ENCODE data around the gene SLC25A25.

SLC25A25 gene

GRCh38 chr9:128077847-128078503 lies 9.9 kb downstream of the SLC25A25 start:
- DNase-seq: no peak

DNA sequence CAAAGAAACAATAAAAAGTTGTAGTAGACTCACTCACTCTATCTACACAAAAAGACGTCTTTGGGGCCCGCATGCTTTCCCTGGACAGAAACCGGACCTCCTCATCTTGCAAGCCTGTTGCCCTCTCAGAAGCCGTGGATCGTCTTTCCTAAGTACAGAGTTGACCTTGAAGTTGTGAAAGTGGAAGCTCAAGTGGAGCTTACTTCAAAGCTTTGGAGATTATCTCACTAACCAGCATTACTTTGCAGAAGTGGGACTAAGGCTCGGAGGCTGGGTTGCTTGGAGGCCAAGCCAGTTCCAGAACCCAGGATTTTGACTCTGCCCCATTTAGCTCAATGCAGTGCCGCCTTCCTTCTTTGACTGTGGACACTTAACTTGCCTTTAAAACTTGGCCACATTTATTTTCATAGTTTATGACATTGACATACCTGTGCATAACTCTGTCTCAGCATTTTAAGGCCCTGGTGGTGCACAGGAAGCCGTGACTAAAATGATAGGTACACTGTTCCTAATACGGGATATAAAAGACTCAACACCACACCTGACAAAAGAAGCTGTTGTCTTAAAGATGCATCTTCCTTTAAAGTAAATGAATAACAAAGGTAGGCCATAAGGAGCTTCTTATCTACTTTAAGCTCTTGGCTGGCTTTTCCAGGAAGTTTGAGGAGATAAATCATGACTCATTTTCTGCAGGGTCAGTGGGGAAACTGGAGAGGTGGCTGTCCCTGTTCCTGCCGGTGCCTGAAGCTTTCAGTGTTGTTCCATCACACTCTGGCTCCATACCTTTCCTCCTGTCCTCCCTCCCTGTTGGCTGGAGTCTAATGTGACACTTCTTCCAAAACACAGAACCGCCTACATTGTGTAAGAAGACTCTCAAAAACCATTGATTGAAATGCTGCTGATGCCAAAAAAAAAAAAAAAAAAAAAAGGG lies 10.7 kb downstream of the SLC25A25 start:
- no peak for DNase-seq

DNA sequence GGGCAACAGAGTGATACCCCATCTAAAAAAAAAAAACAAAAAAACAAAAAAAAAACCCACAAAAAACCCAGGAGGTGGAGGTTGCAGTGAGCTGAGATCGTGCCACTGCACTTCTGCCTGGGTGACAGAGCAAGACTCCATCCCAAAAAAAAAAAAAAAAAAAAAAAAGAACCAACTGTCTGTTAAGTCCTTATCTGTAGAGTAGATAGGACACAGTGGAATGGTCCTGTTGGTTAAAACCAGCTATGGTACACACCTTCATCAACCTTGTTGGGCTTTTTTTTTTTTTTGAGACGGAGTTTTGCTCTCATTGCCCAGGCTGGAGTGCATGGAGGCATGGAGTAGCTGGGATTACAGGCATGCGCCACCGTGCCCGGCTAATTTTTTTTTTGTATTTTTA lies 12.2 kb downstream of the SLC25A25 start:
- DNase-seq: no peak

- DNase-seq: no peak
Measured at GRCh38 chr9:128081056-128081455, 13.0 kb downstream of the SLC25A25 start.

- no peak for DNase-seq
Measured at GRCh38 chr9:128082151-128082550, 14.1 kb downstream of the SLC25A25 start.

DNA sequence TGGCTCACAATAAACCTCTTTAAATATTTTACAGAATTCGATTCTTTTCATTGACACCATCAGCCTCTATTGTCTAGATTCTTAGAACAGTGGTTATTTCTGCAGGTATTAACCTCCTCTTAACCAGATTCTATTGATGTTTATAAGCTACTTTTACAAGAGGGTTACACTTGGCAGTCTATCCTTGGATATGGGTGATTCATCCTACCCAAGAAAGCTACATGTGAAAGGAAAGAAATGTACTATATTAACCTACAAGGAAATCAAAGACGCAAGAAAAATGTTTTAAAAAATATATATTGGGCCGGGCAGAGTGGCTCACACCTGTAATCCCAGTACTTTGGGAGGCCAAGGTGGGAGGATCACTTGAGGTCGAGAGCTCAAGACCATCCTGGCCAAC lies 16.7 kb downstream of the SLC25A25 start:
- no peak for DNase-seq

DNA sequence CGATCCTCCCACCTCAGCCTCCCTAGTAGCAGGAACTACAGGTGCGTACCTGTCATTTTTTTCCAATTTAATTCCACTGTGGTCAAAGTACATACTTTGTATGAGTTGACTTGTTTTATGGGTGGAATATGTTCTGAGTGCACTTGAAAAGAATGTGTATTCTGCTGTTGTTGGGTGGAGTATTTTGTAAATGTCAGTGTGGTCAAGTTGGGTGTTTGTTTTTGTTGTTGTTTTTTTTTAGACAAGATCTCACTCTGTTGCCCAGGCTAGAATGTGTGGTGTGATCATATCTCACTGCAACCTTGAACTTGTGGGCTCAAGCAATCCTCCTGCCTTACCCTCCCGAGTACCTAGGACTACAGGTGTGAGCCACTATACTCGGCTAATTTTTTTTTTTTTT lies 17.9 kb downstream of the SLC25A25 start:
- no peak for DNase-seq

GRCh38 chr9:128087262-128087661 lies 19.2 kb downstream of the SLC25A25 start:
- DNase-seq: no peak

DNA sequence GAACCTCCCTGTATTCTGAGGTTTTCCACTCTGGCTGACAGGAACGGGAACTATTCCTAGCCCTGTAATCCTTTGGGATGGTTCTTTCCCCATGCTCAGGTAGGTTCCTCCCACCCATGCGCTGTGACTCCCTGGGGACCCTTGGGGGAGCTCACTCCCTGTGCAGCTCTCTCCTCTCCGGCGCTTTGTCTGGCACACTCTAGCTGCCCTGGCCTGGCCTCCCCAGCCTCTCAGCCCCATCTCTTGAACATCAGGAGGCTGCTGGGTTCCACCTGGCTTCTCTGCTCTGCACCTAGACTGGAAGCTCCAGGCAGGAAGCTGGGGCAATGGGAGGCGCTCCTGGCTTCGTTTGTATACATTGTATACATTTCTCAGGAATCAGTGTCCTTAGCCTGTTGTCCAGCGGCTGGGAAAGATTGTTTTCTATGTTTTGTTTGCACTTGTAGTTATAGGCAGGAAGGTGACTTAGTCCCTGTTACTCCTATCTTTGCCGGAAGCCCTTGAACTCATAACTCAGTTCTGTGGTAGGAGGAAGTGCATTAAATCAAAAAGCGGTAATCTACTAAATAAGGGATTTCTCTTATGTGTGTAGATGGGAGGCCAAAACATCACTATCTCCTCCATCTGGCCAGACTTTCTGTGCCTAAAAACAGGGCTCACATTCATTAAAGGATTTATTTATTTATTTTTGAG lies 20.4 kb downstream of the SLC25A25 start:
- no peak for DNase-seq

GRCh38 chr9:128089299-128089698 lies 21.3 kb downstream of the SLC25A25 start:
- no peak for DNase-seq

DNA sequence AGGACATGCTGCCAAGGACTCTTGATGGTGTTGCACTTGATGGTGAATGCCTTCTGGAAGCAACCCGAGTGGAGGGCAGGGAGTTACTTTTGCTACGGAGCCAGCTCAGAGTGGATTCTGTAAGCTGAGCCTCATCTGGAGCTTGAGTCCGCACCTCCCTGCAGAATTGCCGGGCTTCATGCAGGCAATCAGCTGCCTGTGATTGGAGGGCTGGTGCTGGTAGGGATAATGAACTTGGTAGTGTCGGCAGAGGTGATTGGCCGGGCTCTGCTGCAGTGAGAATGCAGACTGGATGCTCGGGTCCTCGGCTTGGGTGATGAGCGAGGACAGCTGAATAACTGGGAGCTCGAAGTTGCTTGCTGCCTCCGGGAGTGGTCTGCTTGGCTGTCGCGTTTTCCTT lies 23.1 kb downstream of the SLC25A25 start:
- no peak for DNase-seq

DNA sequence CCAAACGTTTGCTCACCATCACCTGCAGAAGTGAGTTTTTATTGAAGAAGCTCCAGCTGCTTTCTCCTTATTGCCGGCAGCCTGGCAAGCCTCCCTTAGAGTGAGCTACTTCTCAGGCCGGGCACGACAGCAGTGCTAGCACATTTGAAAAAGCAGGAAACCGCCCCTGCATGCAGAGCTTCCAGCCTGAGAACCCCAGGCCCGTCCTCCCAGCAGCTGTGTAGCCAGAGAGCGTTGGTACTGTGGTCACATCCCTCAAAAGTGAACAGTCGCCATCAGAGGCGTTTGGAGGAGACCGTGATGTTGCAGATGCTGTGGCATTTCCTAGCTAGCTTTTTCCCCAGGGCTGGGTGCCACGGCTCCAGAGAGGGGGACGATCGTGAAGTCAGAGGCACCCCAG lies 23.5 kb downstream of the SLC25A25 start:
- DNase-seq: no peak

- DNase-seq: no peak
Measured at GRCh38 chr9:128092199-128092977, 24.4 kb downstream of the SLC25A25 start.

GRCh38 chr9:128093011-128093410 lies 25.0 kb downstream of the SLC25A25 start:
- DNase-seq: no peak

DNA sequence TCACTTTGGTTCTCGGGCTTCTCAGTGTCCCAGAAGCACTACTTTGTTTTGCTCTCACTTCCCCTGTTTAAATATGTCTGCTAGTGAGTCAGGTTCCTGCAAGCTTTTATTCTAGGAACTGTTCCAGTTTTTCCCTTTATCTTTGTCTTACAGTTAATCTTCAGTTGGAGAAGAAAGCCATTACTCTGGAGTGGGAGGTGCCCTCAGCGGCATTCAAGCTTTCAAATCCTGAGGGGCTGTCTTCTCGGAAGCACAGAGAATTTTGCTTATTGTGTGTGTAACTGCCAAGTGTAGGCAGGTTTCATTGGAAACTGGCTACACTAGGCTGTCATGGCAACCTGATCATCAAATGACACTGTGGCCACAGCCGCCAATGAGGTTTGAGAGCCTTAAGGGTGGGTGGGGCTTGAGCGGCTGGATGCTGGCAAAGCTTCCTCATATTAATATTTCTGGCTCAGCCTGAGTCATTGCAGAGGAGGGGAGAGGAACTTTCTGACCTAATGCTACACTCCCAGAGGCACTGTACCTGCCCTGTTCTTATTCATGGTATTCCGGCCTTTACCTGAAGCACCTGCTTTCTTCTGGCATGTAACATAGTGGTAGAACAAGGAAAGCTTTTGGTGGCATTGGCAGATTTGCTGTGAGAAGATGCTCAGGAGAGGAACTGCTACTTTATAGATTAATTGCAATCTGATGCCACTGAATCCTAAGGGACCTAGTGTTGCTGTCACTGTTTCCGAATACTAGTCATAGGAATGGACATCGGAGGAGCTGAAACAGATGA lies 26.3 kb downstream of the SLC25A25 start:
- DNase-seq: peak; percentile 93

- no peak for DNase-seq
Measured at GRCh38 chr9:128094950-128095544, 27.0 kb downstream of the SLC25A25 start.

- no peak for DNase-seq
Measured at GRCh38 chr9:128096616-128097536, 28.8 kb downstream of the SLC25A25 start.

- no peak for DNase-seq
Measured at GRCh38 chr9:128097543-128098296, 29.7 kb downstream of the SLC25A25 start.

All from NCI-H774 (cell line).